ENCODE data around the gene RND3.

GRCh38 chr2:150494234-150494945, 6.9 kb upstream of the RND3 start:
- TF ChIP-seq POLR2A (IDR thresholded peaks at IDR 0.05) = no peak
- TF ChIP-seq CTCF (IDR thresholded peaks at IDR 0.05) = no peak
- no peak for TF ChIP-seq POLR2AphosphoS5 (IDR thresholded peaks at IDR 0.05; ENCODE audit: insufficient read depth in 1 of 2, low read depth in 1 of 2)

Data from vagina (tissue), 2 donors.